Measurements from ENCODE around the gene SPP1. TPM values are rescaled to one million over a fixed set of nuclear protein-coding genes. Genes with fewer than 3 reads are reported as not detected.
"Not testable (repeated sequence)": the region's sequence is repeated elsewhere in the genome, so short reads cannot be mapped to it uniquely, and the experiment has no call there.

The SPP1 gene
- total RNA-seq, 1 donor from 2014 or later = 14.2 TPM

GRCh38 chr4:87939978-87940690 is 35.4 kb upstream of the SPP1 start:
- H3K36me3 Mint-ChIP-seq (ENCODE audit: low read depth) = no peaks in the 10 kb centered on the region
- no peak for TF ChIP-seq CTCF (conservative IDR thresholded peaks at IDR 0.05)
- H3K9me3 Mint-ChIP-seq = peaks cover 3% of the 10 kb centered on the region
- no peak overlapping the region for H3K27ac Mint-ChIP-seq (ENCODE audit: unreplicated experiment)
- no peaks in the 10 kb centered on the region for H3K27me3 Mint-ChIP-seq (ENCODE audit: low read depth)
- no peak overlapping the region for H3K4me3 Mint-ChIP-seq
- no peak for DNase-seq (ENCODE audit: low read depth, low spot score)
- peaks cover 20% of the 10 kb centered on the region for H3K4me1 Mint-ChIP-seq

DNA sequence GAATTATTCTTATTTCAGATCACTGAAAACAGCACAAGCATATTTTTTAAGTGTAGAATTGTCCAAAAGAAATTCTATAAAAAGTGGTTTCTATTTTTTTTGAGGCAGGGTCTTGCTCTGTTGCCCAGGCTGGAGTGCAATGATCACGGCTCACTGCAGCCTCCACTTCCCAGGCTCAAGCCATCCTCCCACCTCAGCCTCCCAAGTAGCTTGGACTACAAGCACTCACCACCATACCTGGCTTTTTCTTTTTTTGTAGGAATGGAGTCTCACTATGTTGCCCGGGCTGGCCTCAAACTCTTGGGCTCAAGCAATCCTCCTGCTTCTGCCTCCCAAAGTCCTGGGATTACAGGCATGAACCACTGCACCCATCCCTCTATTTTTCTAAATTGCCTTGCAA is 34.7 kb upstream of the SPP1 start:
- not testable (repeated sequence) for DNase-seq (ENCODE audit: low read depth, low spot score); H3K27me3 Mint-ChIP-seq (ENCODE audit: low read depth); H3K4me3 Mint-ChIP-seq; H3K9me3 Mint-ChIP-seq; H3K36me3 Mint-ChIP-seq (ENCODE audit: low read depth); H3K27ac Mint-ChIP-seq (ENCODE audit: unreplicated experiment)
- H3K4me1 Mint-ChIP-seq = peaks cover 20% of the 10 kb centered on the region

DNA sequence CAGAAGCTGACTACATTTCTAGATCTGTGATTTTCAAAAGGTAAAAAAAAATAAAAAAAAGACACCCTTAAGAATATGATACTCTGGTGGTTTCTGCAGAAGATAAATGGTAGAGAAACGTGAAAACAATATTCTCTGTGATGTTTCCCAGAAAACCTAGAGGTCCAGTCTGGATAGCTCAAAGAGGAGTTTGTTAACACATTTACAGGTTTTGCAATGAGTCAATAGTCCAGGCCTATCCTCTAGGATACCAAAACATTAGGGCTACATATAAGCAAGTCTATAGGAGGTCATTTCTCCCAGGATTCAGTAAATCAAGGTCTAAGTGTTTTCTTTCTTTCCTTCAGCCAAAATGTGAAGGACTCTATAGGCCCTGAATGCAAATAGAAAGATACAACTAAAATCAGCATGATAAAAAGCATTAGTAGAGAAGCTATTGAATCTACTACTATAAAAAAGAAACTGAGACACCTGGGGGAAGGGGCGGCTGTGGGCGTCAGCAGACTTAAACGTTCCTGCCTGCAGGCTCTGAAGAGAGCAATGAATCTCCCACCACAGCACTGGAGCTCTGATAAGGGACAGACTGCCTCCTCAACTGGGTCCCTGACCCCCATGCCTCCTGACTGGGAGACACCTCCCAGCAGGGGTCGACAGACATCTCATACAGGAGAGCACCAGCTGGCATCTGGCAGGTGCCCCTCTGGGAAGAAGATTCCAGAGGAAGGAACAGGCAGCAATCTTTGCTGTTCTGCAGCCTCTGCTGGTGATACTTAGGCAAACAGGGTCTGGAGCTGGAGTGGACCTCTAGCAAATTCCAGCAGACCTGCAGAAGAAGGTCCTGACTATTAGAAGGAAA is 33.7 kb upstream of the SPP1 start:
- H3K4me1 Mint-ChIP-seq = peaks cover 20% of the 10 kb centered on the region
- H3K9me3 Mint-ChIP-seq = peaks cover 3% of the 10 kb centered on the region
- no peak for DNase-seq (ENCODE audit: low read depth, low spot score)
- no peak overlapping the region for H3K4me3 Mint-ChIP-seq
- no peak overlapping the region for H3K27ac Mint-ChIP-seq (ENCODE audit: unreplicated experiment)
- no peak for TF ChIP-seq CTCF (conservative IDR thresholded peaks at IDR 0.05)
- H3K27me3 Mint-ChIP-seq (ENCODE audit: low read depth) = no peaks in the 10 kb centered on the region
- H3K36me3 Mint-ChIP-seq (ENCODE audit: low read depth) = no peaks in the 10 kb centered on the region

DNA sequence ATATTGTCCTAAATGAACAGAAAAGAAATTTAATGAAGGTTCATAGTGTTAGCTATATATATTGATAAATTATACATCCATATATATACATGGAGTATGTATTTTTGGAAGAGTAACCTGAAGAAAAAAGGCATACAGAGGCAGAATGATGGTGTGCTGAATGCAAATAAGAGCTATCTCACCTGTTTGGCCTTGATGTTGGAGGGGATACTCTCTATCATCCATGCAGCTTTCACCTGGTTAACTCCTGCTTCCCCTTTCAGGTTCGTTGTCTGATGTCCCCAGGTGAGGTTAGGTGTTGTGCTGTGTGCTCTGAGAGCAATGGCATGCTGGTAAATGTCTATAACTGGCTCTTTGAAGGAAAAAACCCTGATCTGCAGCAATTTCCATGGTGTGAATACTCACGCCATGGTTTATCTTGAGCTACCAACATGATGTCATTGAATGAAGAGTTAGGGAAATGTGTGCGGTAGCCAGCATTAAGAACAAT is 31.8 kb upstream of the SPP1 start:
- Mint-ChIP-seq H3K27me3 (ENCODE audit: low read depth) (no peaks in the 10 kb centered on the region), H3K27ac (ENCODE audit: unreplicated experiment) (no peak overlapping the region), H3K4me3 (no peak overlapping the region), H3K36me3 (ENCODE audit: low read depth) (no peaks in the 10 kb centered on the region), H3K4me1 (peaks cover 20% of the 10 kb centered on the region), H3K9me3 (no peaks in the 10 kb centered on the region)
- TF ChIP-seq CTCF (conservative IDR thresholded peaks at IDR 0.05) = no peak
- no peak for DNase-seq (ENCODE audit: low read depth, low spot score)

GRCh38 chr4:87944967-87945366 is 30.5 kb upstream of the SPP1 start:
- DNase-seq (ENCODE audit: low read depth, low spot score) = no peak
- H3K9me3 Mint-ChIP-seq = no peaks in the 10 kb centered on the region
- H3K4me3 Mint-ChIP-seq = no peak overlapping the region
- H3K27me3 Mint-ChIP-seq (ENCODE audit: low read depth) = no peaks in the 10 kb centered on the region
- H3K4me1 Mint-ChIP-seq = peaks cover 12% of the 10 kb centered on the region
- no peak overlapping the region for H3K27ac Mint-ChIP-seq (ENCODE audit: unreplicated experiment)
- TF ChIP-seq CTCF (conservative IDR thresholded peaks at IDR 0.05) = no peak
- no peaks in the 10 kb centered on the region for H3K36me3 Mint-ChIP-seq (ENCODE audit: low read depth)

- no peak overlapping the region for H3K4me3 Mint-ChIP-seq
- H3K4me1 Mint-ChIP-seq = no peaks in the 10 kb centered on the region
- H3K27ac Mint-ChIP-seq (ENCODE audit: unreplicated experiment) = no peak overlapping the region
- DNase-seq (ENCODE audit: low read depth, low spot score) = no peak
- no peaks in the 10 kb centered on the region for H3K9me3 Mint-ChIP-seq
- no peaks in the 10 kb centered on the region for H3K36me3 Mint-ChIP-seq (ENCODE audit: low read depth)
- TF ChIP-seq CTCF (conservative IDR thresholded peaks at IDR 0.05) = no peak
- no peaks in the 10 kb centered on the region for H3K27me3 Mint-ChIP-seq (ENCODE audit: low read depth)
Measured at GRCh38 chr4:87946766-87947165, 28.7 kb upstream of the SPP1 start.

Measured in neural crest cell (in vitro differentiated cells).